OCI-LY1 (cell line): Measurements from ENCODE around the gene SHC1.

Source experiments
- H2AFZ ChIP-seq: fragments of 200-600 bp; sonication (generic), shearing (Covaris generic); 2 replicates; pipeline ENCODE4 v1.6.0; 2014; ENCODE audit warnings: antibody characterized with exemption, mild to moderate bottlenecking, low read length
- H3F3A ChIP-seq: fragments of 200-600 bp; sonication (generic), shearing (Covaris generic); 2 replicates; pipeline ENCODE4 v1.6.0; 2014; ENCODE audit warnings: mild to moderate bottlenecking, antibody characterized with exemption, low read length, moderate library complexity; ENCODE audit not compliant: insufficient read depth
- H3K27ac ChIP-seq: fragments of 200-600 bp; sonication (generic); 2 replicates; pipeline ENCODE4 v1.5.1; 2014; ENCODE audit warnings: low read length, mixed run types, mild to moderate bottlenecking, low read depth; ENCODE audit not compliant: poor library complexity, severe bottlenecking
- H3K27me3 ChIP-seq: fragments of 200-600 bp; sonication (generic); 2 replicates; pipeline ENCODE4 v1.6.0; 2014; ENCODE audit warnings: antibody characterized with exemption, mild to moderate bottlenecking, low read length, moderate library complexity; ENCODE audit not compliant: insufficient read depth
- H3K36me3 ChIP-seq: fragments of 200-600 bp; sonication (generic); 2 replicates; pipeline ENCODE4 v1.6.1; 2014; ENCODE audit warnings: mild to moderate bottlenecking, antibody characterized with exemption, low read length, moderate library complexity, mixed read lengths; ENCODE audit not compliant: insufficient read depth
- H3K4me1 ChIP-seq: fragments of 200-600 bp; sonication (generic); 2 replicates; pipeline ENCODE4 v1.5.1; 2014; ENCODE audit warnings: mild to moderate bottlenecking, low read length, moderate library complexity; ENCODE audit not compliant: insufficient read depth, severe bottlenecking
- H3K4me2 ChIP-seq: fragments of 200-600 bp; sonication (generic), shearing (Covaris generic); 2 replicates; pipeline ENCODE4 v1.6.1; 2014; ENCODE audit warnings: low read length
- H3K4me3 ChIP-seq: fragments of 200-600 bp; sonication (generic); 2 replicates; pipeline ENCODE4 v1.5.1; 2014; ENCODE audit warnings: low read length, low read depth, mild to moderate bottlenecking, mixed read lengths; ENCODE audit not compliant: poor library complexity, severe bottlenecking
- H3K79me2 ChIP-seq: fragments of 200-600 bp; shearing (Covaris generic); 2 replicates; pipeline ENCODE4 v1.6.1; 2016; ENCODE audit warnings: mixed run types, low read length, mixed read lengths; ENCODE audit not compliant: insufficient read depth
- H3K9ac ChIP-seq: fragments of 200-600 bp; sonication (generic), shearing (Covaris generic); 2 replicates; pipeline ENCODE4 v1.6.1; 2014; ENCODE audit warnings: mild to moderate bottlenecking, low read length, mixed read lengths
- H3K9me2 ChIP-seq: fragments of 200-600 bp; sonication (generic), shearing (Covaris generic); 2 replicates; pipeline ENCODE4 v1.6.1; 2014; ENCODE audit warnings: low read depth, mild to moderate bottlenecking, low read length, mixed read lengths
- H3K9me3 ChIP-seq: fragments of 200-600 bp; shearing (Covaris generic); 2 replicates; pipeline ENCODE4 v1.6.1; 2014; ENCODE audit warnings: low read length, mixed read lengths
- H4K20me1 ChIP-seq: fragments of 200-600 bp; sonication (generic), shearing (Covaris generic); 2 replicates; pipeline ENCODE4 v1.6.0; 2016; ENCODE audit warnings: mild to moderate bottlenecking, low read length; ENCODE audit not compliant: insufficient read depth
- CTCF ChIP-seq: fragments of 200-600 bp; sonication (generic), shearing (Covaris generic); IDR thresholded peaks from 2 replicates; pipeline ENCODE4 v1.5.1; 2017; ENCODE audit warnings: mild to moderate bottlenecking, antibody characterized with exemption, low read length, moderate library complexity, mixed read lengths
- EZH2 ChIP-seq: fragments of 200-600 bp; sonication (generic), shearing (Covaris generic); IDR thresholded peaks from 2 replicates; pipeline ENCODE4 v1.8.0; 2017; ENCODE audit warnings: borderline replicate concordance, mixed run types, mild to moderate bottlenecking, antibody characterized with exemption, low read length, moderate library complexity, mixed read lengths

SHC1 gene

DNA sequence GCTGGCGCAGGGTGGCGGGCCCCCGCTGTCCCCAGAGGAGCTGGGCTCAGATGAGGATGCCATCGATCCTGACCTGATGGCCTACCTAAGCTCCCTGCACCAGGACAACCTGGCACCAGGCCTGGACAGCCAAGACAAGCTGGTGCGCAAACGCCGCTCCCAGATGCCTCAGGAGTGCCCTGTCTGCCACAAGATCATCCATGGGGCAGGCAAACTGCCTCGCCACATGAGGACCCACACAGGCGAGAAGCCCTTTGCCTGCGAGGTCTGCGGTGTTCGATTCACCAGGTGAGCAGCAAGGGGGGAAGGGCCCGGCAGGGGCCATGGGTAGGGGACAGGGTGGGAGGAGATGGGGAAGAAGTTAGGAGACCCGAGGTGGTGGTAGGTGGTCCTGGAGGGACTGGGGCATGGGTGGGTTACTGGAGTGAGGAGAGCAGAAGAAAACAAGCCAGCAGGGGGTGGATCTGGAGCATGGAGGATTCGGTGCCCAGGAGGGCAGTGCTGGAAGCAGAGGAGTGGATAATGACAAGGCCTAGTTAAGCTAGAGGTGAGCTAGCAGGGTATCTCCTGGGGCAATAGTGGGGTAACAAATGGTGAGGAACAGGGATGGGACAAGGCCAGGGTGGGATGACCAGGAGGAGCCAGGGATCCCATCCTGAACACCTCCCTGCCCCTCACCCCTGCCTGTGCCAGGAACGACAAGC, 45.1 kb upstream of the SHC1 start:
- Histone ChIP-seq H3K79me2 (no peaks in the 10 kb centered on the region), H4K20me1 (no peaks in the 10 kb centered on the region), H3K9me2 (no peaks in the 10 kb centered on the region), H3K27ac (no peak overlapping the region), H3K4me1 (peaks cover 20% of the 10 kb centered on the region), H3K36me3 (peaks cover 4% of the 10 kb centered on the region), H2AFZ (no peak overlapping the region), H3F3A (no peaks in the 10 kb centered on the region), H3K9me3 (no peaks in the 10 kb centered on the region), H3K4me3 (no peak overlapping the region), H3K9ac (no peak overlapping the region), H3K4me2 (no peak overlapping the region), H3K27me3 (no peaks in the 10 kb centered on the region)
- TF ChIP-seq CTCF: no peak
- TF ChIP-seq EZH2: no peak

DNA sequence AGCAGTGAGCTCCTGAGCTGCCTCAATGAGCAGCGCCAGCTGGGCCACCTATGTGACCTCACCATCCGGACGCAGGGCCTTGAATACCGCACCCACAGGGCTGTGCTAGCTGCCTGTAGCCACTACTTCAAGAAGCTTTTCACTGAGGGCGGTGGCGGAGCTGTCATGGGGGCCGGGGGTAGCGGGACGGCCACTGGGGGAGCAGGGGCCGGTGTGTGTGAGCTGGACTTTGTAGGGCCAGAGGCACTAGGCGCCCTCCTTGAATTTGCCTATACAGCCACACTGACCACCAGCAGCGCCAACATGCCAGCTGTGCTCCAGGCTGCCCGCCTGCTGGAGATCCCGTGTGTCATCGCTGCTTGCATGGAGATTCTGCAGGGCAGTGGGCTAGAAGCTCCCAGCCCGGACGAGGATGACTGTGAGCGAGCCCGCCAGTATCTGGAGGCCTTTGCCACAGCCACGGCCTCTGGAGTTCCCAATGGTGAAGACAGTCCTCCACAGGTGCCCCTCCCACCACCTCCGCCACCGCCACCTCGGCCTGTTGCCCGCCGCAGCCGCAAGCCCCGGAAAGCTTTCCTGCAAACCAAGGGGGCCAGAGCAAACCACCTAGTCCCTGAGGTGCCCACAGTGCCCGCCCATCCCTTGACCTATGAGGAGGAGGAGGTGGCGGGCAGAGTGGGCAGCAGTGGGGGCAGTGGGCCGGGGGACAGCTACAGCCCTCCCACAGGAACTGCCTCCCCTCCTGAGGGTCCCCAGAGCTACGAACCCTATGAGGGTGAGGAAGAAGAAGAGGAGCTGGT, 44.4 kb upstream of the SHC1 start:
- no peak overlapping the region for H3K9ac ChIP-seq
- H3K9me3 ChIP-seq: no peaks in the 10 kb centered on the region
- H3F3A ChIP-seq: no peaks in the 10 kb centered on the region
- no peak overlapping the region for H3K4me2 ChIP-seq
- H3K9me2 ChIP-seq: no peaks in the 10 kb centered on the region
- no peak overlapping the region for H3K4me3 ChIP-seq
- H4K20me1 ChIP-seq: no peaks in the 10 kb centered on the region
- no peak overlapping the region for H2AFZ ChIP-seq
- H3K27me3 ChIP-seq: no peaks in the 10 kb centered on the region
- peaks cover 20% of the 10 kb centered on the region for H3K4me1 ChIP-seq
- H3K27ac ChIP-seq: no peak overlapping the region
- H3K36me3 ChIP-seq: peaks cover 4% of the 10 kb centered on the region
- no peak for TF ChIP-seq EZH2
- TF ChIP-seq CTCF: no peak
- H3K79me2 ChIP-seq: no peaks in the 10 kb centered on the region

DNA sequence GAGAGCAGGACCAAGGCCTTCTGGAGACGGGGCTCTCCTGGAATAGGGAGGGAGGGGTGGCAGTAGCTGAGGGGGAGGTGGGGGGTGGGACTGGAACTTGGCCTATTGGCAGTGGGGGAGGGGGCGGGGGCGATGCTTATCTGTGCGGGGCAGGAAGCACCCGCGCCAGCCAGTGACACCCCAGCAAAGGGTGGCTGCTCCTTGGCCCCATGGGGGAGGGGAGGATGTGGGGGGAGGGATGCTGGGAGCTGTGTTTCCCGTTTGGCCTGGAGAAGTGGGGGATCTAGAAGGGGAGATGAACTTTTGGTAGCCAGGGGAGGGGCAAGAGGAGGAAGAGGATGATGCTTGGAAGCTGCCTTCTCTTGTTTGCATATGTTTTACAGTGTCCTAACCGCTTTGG, 43.1 kb upstream of the SHC1 start:
- H4K20me1 ChIP-seq: no peaks in the 10 kb centered on the region
- H3K4me2 ChIP-seq: no peak overlapping the region
- no peaks in the 10 kb centered on the region for H3K9me2 ChIP-seq
- no peaks in the 10 kb centered on the region for H3F3A ChIP-seq
- H3K9ac ChIP-seq: no peak overlapping the region
- H3K4me3 ChIP-seq: no peak overlapping the region
- H2AFZ ChIP-seq: no peak overlapping the region
- H3K27me3 ChIP-seq: no peaks in the 10 kb centered on the region
- H3K27ac ChIP-seq: no peak overlapping the region
- H3K9me3 ChIP-seq: no peaks in the 10 kb centered on the region
- H3K4me1 ChIP-seq: peaks cover 20% of the 10 kb centered on the region
- H3K79me2 ChIP-seq: no peaks in the 10 kb centered on the region
- H3K36me3 ChIP-seq: peaks cover 4% of the 10 kb centered on the region
- TF ChIP-seq CTCF: no peak
- no peak for TF ChIP-seq EZH2
